GM12801 (cell line): Measurements from ENCODE around the gene PSD4.

Experiments used
- TF ChIP-seq, protein P1 (sequence below): IDR thresholded peaks from one replicate; pipeline ENCODE4 v1.5.1; 2011; ENCODE audit warnings: control low read depth; ENCODE audit not compliant: insufficient read length; ENCODE audit errors: extremely low read depth

The PSD4 gene

DNA sequence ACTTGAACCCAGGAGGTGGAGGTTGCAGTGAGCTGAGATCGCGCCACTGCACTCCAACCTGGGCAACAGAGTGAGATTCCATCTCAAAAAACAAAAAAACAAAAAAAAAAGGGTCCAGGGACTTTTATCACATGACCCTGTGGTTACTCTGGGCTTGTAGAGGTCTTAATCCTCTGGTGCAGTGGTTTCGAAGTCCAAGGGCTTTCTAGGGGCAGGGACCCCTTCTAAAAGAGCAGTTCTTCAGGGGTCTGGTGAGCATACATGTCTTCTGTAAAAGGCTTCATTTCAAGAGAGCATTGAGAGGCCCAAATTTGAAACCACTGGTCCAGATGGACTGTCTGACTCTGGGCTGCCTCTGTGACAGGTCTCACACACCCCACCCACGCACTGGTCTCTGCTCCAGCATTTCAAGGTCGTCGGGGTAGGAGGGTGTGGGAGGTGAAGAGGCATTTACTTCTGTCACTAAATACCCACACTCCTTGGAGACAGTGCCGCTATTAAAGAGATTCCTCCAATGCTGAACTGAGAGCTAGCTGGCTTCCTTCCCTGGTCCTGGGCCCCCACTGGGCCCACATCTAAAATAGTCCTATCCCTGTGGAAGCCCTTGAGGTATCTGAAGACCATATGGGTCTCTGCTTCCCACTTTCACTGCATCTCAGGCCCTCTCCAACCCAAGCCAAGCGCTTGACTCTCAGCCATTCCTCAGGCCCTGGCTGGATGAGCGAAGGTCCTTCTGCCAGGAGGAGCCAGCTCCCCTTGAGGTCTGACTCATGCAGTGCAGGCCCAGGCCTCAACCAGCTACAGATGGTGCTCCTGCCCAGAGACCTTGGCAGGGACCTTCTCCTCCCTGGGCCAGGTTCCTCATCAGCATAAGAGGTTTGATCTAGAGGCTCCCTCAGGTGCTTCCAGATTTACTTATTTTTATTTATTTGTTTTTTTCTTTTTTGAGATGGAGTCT lies 60.1 kb downstream of the PSD4 start:
- TF ChIP-seq, protein P1, sequence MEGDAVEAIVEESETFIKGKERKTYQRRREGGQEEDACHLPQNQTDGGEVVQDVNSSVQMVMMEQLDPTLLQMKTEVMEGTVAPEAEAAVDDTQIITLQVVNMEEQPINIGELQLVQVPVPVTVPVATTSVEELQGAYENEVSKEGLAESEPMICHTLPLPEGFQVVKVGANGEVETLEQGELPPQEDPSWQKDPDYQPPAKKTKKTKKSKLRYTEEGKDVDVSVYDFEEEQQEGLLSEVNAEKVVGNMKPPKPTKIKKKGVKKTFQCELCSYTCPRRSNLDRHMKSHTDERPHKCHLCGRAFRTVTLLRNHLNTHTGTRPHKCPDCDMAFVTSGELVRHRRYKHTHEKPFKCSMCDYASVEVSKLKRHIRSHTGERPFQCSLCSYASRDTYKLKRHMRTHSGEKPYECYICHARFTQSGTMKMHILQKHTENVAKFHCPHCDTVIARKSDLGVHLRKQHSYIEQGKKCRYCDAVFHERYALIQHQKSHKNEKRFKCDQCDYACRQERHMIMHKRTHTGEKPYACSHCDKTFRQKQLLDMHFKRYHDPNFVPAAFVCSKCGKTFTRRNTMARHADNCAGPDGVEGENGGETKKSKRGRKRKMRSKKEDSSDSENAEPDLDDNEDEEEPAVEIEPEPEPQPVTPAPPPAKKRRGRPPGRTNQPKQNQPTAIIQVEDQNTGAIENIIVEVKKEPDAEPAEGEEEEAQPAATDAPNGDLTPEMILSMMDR: no peak

DNA sequence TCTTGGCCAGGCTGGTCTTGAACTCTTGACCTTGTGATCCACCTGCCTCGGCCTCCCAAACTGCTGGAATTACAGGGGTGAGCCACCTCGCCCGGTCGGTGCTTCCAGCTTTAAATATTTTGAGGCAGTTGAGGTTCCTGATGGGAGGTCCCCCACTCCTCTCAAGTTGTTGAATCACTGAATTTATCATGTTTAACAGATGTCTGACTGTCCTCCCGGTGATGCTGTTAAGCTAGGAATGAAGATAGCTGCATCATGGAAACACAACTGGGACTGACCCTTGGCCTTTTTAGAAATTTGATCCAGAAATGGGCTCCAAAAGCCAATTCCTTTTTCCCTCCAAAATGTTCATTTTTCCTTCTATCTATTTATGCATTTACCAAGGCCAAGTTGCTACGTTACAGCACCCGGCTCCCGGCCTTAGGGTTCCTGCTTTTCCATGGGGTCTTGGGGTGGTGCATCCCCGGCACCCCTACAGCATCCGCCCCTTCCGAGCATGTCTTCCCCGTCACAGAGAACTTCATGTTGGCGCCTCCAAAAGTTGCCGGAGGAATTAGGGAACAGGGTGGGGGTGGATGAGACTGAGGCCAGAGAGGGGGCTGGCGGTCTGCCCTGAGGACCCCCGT lies 61.1 kb downstream of the PSD4 start:
- TF ChIP-seq, protein P1: no peak

DNA sequence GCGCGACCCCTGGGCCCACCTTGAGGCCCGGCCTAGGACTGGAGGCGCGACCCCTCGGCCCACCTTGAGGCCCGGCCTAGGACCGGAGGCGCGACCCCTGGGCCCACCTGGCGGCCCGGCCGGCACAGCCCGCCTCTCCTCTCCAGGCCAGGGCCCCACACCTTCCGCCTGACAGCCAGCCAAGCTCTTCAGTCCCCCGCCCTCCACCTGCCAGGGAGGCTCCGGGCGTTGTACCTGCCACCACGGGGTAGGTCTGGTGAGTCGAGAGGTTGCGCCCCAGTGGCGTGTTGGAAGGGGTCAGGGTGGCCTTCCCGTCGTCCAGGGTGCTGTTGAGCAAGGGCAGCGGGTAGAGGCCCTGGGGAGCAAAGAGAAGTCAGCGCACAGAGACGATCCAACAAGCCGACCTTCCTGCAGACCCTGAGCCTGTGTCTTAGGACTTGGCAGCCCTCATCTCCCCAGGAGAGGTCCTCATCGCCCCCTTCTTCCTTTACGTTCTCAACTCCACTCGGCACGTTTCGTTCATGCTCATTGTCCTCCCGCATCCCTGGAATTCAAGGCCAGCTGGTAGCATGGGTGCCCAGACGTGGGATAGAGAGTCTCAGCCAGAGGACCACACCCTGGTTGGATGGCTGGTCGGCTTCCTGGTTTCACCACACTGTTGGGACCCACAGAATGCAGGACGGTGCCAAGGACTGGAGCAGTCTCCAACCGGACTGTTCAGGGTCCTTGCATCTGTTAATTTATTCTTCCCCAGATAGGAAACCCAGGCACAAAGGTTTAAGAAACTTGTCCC lies 62.8 kb downstream of the PSD4 start:
- TF ChIP-seq, protein P1: no peak

DNA sequence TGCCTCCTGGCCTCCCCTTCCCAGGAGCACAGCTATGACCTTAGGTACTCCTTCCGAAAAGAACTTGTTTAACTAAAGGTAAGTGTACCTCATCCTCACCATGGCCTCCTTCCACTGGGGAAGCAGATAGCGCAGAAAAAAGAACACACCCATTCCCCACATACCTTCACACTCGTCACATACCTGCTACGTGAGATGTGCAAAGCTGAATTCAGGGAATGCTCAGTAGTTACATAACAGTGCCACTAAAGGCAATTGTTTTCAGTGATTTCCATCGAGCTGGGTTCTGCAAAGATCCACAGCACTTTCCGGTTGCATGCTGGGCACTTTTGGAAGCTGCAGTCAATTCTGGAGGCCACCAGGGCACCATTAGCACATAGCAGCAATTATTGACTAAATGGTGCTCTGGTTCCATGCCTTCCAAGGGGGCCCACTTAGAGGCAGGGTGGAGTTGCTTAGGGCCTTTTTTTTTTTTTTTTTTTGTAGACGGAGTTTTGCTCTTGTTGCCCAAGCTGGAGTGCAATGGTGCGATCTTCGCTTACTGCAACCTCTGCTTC lies 63.9 kb downstream of the PSD4 start:
- TF ChIP-seq, protein P1: no peak

DNA sequence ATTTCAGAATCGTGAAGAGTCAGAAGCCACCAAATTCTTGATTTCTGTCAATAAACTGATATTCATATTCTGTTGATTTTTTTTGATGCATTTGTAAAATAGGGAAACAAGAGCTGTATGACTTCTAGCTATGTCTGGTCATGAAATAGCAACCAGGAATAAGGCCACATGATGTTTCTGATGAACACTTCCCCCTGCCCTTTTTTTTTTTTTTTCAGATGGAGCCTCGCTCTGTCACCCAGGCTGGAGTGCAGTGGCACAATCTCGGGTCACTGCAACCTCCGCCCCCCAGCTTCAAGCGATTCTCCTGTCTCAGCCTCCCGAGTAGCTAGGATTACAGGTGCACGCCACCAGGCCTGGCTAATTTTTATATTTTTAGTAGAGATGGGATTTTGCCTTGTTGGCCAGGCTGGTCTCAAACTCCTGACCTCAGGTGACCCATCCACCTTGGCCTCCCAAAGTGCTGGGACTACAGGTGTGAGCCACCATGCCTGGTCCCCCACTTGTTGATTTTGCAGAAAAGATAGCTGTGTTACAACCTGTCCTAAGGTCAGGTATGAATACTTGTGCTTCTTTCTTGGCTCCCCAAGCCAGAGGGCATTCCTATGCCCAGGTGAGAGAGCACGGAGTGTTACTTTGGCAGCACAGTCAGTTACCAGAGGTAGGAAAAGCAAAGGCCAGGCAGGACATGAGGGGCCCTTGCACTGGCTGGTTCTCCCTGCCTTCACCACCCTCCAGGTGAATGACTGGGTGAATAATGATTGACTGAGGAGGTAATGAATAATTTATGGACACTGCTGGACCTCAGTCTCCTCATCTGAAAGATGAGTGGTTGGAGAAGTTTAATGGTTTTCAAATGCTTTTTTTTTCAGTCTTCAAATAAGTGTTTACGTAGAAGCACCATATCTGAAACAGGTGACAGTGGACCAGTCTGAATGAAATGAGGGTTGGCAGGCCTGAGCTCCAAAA lies 65.4 kb downstream of the PSD4 start:
- TF ChIP-seq, protein P1: no peak

DNA sequence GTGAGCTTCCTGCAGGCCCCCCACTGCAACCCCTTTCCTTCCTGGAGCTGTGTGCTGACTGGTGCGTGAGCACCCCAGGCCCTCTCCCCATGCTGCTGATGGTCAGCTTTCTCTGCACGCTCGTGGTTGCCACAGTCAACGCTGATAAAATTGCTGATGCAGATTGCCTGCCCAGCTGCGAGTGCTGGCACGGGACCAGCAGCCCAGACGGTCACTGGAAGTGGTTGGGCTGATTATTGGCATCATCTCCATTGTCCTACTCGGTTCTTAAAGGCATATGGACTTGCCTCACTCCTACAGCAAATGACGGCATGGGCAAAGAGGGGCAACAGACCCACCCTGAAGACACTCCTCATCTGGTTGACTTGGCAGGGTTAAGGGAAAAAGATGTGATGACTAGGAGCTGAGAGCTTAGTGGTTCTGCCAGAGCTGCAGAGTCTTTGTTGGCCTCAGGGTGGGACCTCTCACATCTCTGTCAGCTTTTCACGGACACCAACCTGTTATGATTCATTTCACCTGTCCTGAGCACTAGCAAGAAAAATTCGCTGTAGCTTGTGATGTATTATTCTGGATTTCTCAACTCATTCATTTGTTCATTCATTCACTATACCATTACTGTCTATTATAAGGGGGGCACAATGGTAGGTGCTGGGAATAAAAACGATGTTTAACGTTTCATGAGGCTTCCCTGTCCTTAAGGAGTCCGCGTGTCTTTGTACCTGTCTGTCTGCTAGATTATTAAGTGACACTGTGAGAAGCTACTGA lies 66.6 kb downstream of the PSD4 start:
- TF ChIP-seq, protein P1: no peak
